K562 (cell line): Measurements from ENCODE around the gene PAQR6. TPM values are rescaled to one million over a fixed set of nuclear protein-coding genes. Genes with fewer than 3 reads are reported as not detected.
A peak's percentile ranks its signal among the peaks of the same experiment; 100 is the strongest.

Experiments
- ARID1B ChIP-seq: fragments of 450-650 bp; IDR thresholded peaks from 2 replicates; pipeline ENCODE4 v1.6.1; 2016; ENCODE audit warnings: antibody characterized with exemption, mild to moderate bottlenecking, inconsistent platforms
- BRF2 ChIP-seq: IDR thresholded peaks from 3 replicates; pipeline ENCODE4 v1.6.1; 2011; ENCODE audit warnings: borderline replicate concordance, mild to moderate bottlenecking; ENCODE audit not compliant: insufficient read length, insufficient read depth
- C11orf30 ChIP-seq: fragments of 450-650 bp; IDR thresholded peaks from 2 replicates; pipeline ENCODE4 v1.6.1; 2016; ENCODE audit warnings: low read depth, mild to moderate bottlenecking
- COPS2 ChIP-seq: fragments of 450-650 bp; conservative IDR thresholded peaks from 2 replicates; pipeline ENCODE4 v1.6.1; 2016; ENCODE audit warnings: mild to moderate bottlenecking, moderate library complexity
- HCFC1 ChIP-seq: IDR thresholded peaks from 2 replicates; pipeline ENCODE4 v1.6.1; 2012; ENCODE audit warnings: low read depth, low read length, improper control_type of control experiment
- HES1 ChIP-seq: fragments of 450-650 bp; IDR thresholded peaks from 2 replicates; pipeline ENCODE4 v1.6.1; 2016; ENCODE audit warnings: low read depth, mild to moderate bottlenecking, moderate library complexity
- MGA ChIP-seq: fragments of 450-650 bp; IDR thresholded peaks from 2 replicates; pipeline ENCODE4 v1.6.1; 2016; ENCODE audit warnings: mild to moderate bottlenecking, moderate library complexity
- MNT ChIP-seq, 2 experiments: fragments of 450-650 bp; conservative IDR thresholded peaks; 2 replicates each; pipeline ENCODE4 v1.6.1; 2017; ENCODE audit warnings: mild to moderate bottlenecking in 2 of 2, moderate library complexity in 2 of 2
- SETDB1 ChIP-seq: IDR thresholded peaks from one replicate; pipeline ENCODE4 v1.6.1; 2012; ENCODE audit warnings: low read length, control low read depth, inconsistent platforms
- STAG1 ChIP-seq: sonication (generic); formaldehyde crosslinking; IDR thresholded peaks from 2 replicates; pipeline ENCODE4 v1.5.0; 2020; ENCODE audit warnings: missing genetic modification reagents, borderline replicate concordance
- TEAD2 ChIP-seq: fragments of 450-650 bp; IDR thresholded peaks from 2 replicates; pipeline ENCODE4 v1.6.1; 2016; ENCODE audit warnings: missing genetic modification characterization, control low read depth, missing compliant biosample characterization
- ZNF511 ChIP-seq: sonication (generic); formaldehyde crosslinking; IDR thresholded peaks from 2 replicates; pipeline ENCODE4 v1.8.0; 2022; ENCODE audit warnings: mild to moderate bottlenecking, missing genetic modification reagents
- polyA plus RNA-seq, 8 experiments: library from polyadenylated mRNA; depleted of rRNA in 4 of 8; stranded (reverse) in 5 of 8; unstranded in 3 of 8; fragments of >200 nt; fragmentation: Nextera tagmentation in 2 of 8; fragmentation: Illumina TruSeq in 1 of 8; extraction: Ambion mirVana in 2 of 8; extraction: Trizol in 1 of 8; gene quantifications; 2 replicates each; pipeline versions ENCODE4 v1.2.1 to v1.2.3, GENCODE V29; 2011 to 2014; ENCODE audit warnings: inconsistent platforms in 1 of 8, missing spikeins in 1 of 8
- total RNA-seq, 7 experiments: library from RNA; depleted of rRNA in 6 of 7; stranded (reverse); fragments of >200 nt in 6 of 7; fragmentation: Illumina TruSeq in 2 of 7; extraction: Trizol in 2 of 7; gene quantifications; 2 replicates each; pipeline versions ENCODE4 v1.2.1 to v1.2.3, GENCODE V29; 2011 to 2021; ENCODE audit warnings: low replicate concordance in 1 of 7

Gene PAQR6
- total and polyA plus RNA-seq, 9 of the 15 experiments (the other 6 are each of a cell fraction or from before 2014, with no cell fraction given) = 0.07 to 1.8 (median 0.62) TPM

GRCh38 chr1:156214024-156214748 is 33.7 kb downstream of the PAQR6 start (continued):
- TF ChIP-seq C11orf30 (peak; percentile 91), SETDB1 (no peak), COPS2 (no peak), HES1 (no peak), STAG1 (CRISPR knock-in tag) (no peak), ARID1B (peak; percentile 66), MNT (conservative IDR thresholded peaks at IDR 0.05) (peak; percentile 51 to 55; a peak in 3 of 4 replicates), ZNF511 (CRISPR knock-in tag) (no peak), TEAD2 (0 out of 2 replicates have a peak, but pooled peaks have one; percentile 9), HCFC1 (no peak), BRF2 (no peak), MGA (peak; percentile 75)
